ENCODE measurements around the gene SUCLG1.

Gene SUCLG1

GRCh38 chr2:84460670-84461069 lies 1.6 kb upstream of the SUCLG1 start:
- no peak for DNase-seq

- no peak for DNase-seq
Measured at GRCh38 chr2:84459944-84460429, 907 bp upstream of the SUCLG1 start.

GRCh38 chr2:84458551-84459017 lies 496 bp downstream of the SUCLG1 start:
- no peak for DNase-seq

- no peak for DNase-seq
Measured at GRCh38 chr2:84457686-84458085, 1.4 kb downstream of the SUCLG1 start.

- DNase-seq, result no peak
Measured at GRCh38 chr2:84456156-84456555, 2.9 kb downstream of the SUCLG1 start.

GRCh38 chr2:84454581-84454980 lies 4.5 kb downstream of the SUCLG1 start:
- DNase-seq, result no peak

- DNase-seq, result no peak
Measured at GRCh38 chr2:84452624-84453023, 6.5 kb downstream of the SUCLG1 start.

- DNase-seq, result no peak
Measured at GRCh38 chr2:84451579-84451978, 7.5 kb downstream of the SUCLG1 start.

GRCh38 chr2:84450288-84451227 lies 8.5 kb downstream of the SUCLG1 start:
- no peak for DNase-seq

- no peak for DNase-seq
Measured at GRCh38 chr2:84449711-84450110, 9.4 kb downstream of the SUCLG1 start.

- DNase-seq, result no peak
Measured at GRCh38 chr2:84449055-84449454, 10.0 kb downstream of the SUCLG1 start.

GRCh38 chr2:84443477-84443876 lies 15.6 kb downstream of the SUCLG1 start:
- DNase-seq, result no peak

- no peak for DNase-seq
Measured at GRCh38 chr2:84442888-84443287, 16.2 kb downstream of the SUCLG1 start.

- no peak for DNase-seq
Measured at GRCh38 chr2:84441505-84441904, 17.6 kb downstream of the SUCLG1 start.

GRCh38 chr2:84441036-84441435 lies 18.0 kb downstream of the SUCLG1 start:
- no peak for DNase-seq

GRCh38 chr2:84435345-84436025 lies 23.6 kb downstream of the SUCLG1 start:
- DNase-seq, result no peak

GRCh38 chr2:84429328-84429727 lies 29.8 kb downstream of the SUCLG1 start:
- no peak for DNase-seq

GRCh38 chr2:84427235-84428138 lies 31.6 kb downstream of the SUCLG1 start:
- DNase-seq, result peak; percentile 45

GRCh38 chr2:84425310-84425709 lies 33.8 kb downstream of the SUCLG1 start:
- no peak for DNase-seq

- DNase-seq, result no peak
Measured at GRCh38 chr2:84424152-84424551, 34.9 kb downstream of the SUCLG1 start.

- DNase-seq, result no peak
Measured at GRCh38 chr2:84421791-84422190, 37.3 kb downstream of the SUCLG1 start.

- DNase-seq, result no peak
Measured at GRCh38 chr2:84421197-84421596, 37.9 kb downstream of the SUCLG1 start.
